ENCODE data around the gene UCMA.
"Not testable (repeated sequence)": the region's sequence is repeated elsewhere in the genome, so short reads cannot be mapped to it uniquely, and the experiment has no call there.

The UCMA gene, protein sequence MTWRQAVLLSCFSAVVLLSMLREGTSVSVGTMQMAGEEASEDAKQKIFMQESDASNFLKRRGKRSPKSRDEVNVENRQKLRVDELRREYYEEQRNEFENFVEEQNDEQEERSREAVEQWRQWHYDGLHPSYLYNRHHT

DNA sequence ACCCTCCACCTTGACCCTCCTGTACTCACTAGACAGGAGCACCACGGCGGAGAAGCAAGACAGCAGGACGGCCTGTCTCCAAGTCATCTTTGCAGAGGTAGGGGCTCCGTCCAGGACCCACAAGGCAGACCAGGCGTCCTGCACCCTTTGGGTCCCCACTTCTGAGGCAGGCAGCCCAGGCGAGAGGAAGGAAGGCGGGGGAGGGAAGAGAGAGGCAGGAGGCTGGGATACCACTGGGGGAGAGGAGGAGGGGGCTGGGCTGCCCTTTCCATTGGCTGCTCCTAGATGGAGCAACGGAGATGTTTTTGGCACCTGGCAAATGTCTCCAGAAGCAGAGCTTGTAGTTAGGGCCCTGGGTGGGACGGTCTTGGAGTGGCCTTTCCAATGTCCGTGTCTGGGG, at the start of gene UCMA:
Gene UCMA (minus strand): TSS at position 203 of the 400 bp plus-strand sequence. CDS start 116 bp downstream, at position 87.
- Histone ChIP-seq H2AFZ (ENCODE audit: low read depth, low read length) (no peak within 1 kb of the TSS), H3K4me1 (ENCODE audit: insufficient read depth, low read length) (no peaks in the 10 kb centered on the region), H3K36me3 (ENCODE audit: insufficient read depth, low read length) (no peaks in the 10 kb centered on the region), H4K20me1 (ENCODE audit: insufficient read depth, low read length) (no peaks in the 10 kb centered on the region), H3K9ac (ENCODE audit: low read depth, low read length) (no peak within 1 kb of the TSS), H3K4me2 (ENCODE audit: insufficient read depth, low read length) (no peak within 1 kb of the TSS), H3K4me3 (ENCODE audit: low read depth in 1 of 2, low read length in 2 of 2) (no peak within 1 kb of the TSS), H3K27ac (ENCODE audit: low read length) (no peak within 1 kb of the TSS), H3K9me3 (ENCODE audit: insufficient read depth, low read length, severe bottlenecking) (no peaks in the 10 kb centered on the region), H3K79me2 (ENCODE audit: insufficient read depth, low read length) (no peaks in the 10 kb centered on the region), H3K27me3 (ENCODE audit: insufficient read depth, low read length, poor library complexity) (no peaks in the 10 kb centered on the region)
- ATAC-seq (ENCODE audit: insufficient read depth, low read depth) (no peak), DNase-seq (no peak)
- TF ChIP-seq EZH2 (IDR thresholded peaks at IDR 0.05; ENCODE audit: borderline replicate concordance, low read depth, low read length, severe bottlenecking), result no peak
- TF ChIP-seq, protein P1, sequence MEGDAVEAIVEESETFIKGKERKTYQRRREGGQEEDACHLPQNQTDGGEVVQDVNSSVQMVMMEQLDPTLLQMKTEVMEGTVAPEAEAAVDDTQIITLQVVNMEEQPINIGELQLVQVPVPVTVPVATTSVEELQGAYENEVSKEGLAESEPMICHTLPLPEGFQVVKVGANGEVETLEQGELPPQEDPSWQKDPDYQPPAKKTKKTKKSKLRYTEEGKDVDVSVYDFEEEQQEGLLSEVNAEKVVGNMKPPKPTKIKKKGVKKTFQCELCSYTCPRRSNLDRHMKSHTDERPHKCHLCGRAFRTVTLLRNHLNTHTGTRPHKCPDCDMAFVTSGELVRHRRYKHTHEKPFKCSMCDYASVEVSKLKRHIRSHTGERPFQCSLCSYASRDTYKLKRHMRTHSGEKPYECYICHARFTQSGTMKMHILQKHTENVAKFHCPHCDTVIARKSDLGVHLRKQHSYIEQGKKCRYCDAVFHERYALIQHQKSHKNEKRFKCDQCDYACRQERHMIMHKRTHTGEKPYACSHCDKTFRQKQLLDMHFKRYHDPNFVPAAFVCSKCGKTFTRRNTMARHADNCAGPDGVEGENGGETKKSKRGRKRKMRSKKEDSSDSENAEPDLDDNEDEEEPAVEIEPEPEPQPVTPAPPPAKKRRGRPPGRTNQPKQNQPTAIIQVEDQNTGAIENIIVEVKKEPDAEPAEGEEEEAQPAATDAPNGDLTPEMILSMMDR (IDR thresholded peaks at IDR 0.05; ENCODE audit: borderline replicate concordance, extremely low read depth, low read length, poor library complexity, severe bottlenecking), result no peak

DNA sequence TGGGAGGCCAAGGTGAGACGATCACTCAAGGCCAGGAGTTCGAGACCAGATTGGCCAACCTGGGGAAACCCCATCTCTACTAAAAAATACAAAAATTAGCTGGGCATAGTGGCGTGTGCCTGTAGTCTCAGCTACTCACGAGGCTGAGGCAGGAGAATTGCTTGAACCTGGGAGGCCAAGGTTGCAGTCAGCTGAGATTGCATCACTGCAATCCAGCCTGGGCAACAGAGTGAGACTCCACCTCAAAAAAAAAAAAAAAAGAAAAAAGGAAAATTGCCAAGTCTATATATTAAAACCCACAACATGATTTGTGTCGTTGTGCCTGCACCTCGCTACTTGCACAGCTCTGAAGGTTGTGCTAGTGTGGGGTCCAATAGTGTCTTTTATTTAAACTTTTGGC, 48.2 kb upstream of the UCMA start:
- H3K9ac ChIP-seq (ENCODE audit: low read depth, low read length); ATAC-seq (ENCODE audit: insufficient read depth, low read depth); H3K4me3 ChIP-seq (ENCODE audit: low read depth in 1 of 2, low read length in 2 of 2); DNase-seq; H2AFZ ChIP-seq (ENCODE audit: low read depth, low read length); H3K27ac ChIP-seq (ENCODE audit: low read length); H3K27me3 ChIP-seq (ENCODE audit: insufficient read depth, low read length, poor library complexity); H3K79me2 ChIP-seq (ENCODE audit: insufficient read depth, low read length); H3K4me2 ChIP-seq (ENCODE audit: insufficient read depth, low read length); H4K20me1 ChIP-seq (ENCODE audit: insufficient read depth, low read length); H3K36me3 ChIP-seq (ENCODE audit: insufficient read depth, low read length); H3K4me1 ChIP-seq (ENCODE audit: insufficient read depth, low read length); H3K9me3 ChIP-seq (ENCODE audit: insufficient read depth, low read length, severe bottlenecking): not testable (repeated sequence)

DNA sequence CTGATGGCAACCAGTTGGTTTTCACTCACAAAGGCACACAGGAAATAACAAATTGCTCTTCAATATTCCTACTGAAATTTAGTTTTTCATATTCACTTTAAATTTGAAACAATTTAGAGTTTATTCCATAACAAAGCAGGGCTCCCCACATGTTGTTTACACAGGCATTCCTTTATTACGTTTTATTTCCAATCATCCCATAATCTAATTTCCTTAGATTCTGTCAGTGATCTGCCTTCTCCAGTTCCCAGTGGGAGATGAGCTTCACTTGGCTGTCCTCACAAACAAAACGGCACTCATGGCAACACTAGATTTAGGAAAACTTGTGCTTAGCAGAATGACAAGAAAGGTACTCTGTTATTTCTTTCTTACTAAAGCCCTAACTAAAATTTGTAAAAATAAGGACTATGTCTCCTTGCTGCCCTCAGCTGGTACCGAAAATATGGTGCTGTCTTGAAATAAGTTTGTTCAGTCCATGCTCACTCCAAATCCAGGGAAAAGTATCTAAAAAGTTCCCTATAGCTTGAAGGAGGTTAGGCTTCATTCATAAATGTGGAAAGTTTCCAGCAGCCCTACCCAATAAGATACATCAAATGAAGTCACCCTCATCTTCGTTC, 42.7 kb upstream of the UCMA start:
- Histone ChIP-seq H3K9ac (ENCODE audit: low read depth, low read length) (no peak overlapping the region), H3K4me2 (ENCODE audit: insufficient read depth, low read length) (no peak overlapping the region), H3K27me3 (ENCODE audit: insufficient read depth, low read length, poor library complexity) (no peaks in the 10 kb centered on the region), H3K79me2 (ENCODE audit: insufficient read depth, low read length) (no peaks in the 10 kb centered on the region), H3K4me3 (ENCODE audit: low read depth in 1 of 2, low read length in 2 of 2) (no peak overlapping the region), H3K4me1 (ENCODE audit: insufficient read depth, low read length) (no peaks in the 10 kb centered on the region), H3K9me3 (ENCODE audit: insufficient read depth, low read length, severe bottlenecking) (no peaks in the 10 kb centered on the region), H4K20me1 (ENCODE audit: insufficient read depth, low read length) (no peaks in the 10 kb centered on the region), H3K27ac (ENCODE audit: low read length) (no peak overlapping the region), H2AFZ (ENCODE audit: low read depth, low read length) (no peak overlapping the region), H3K36me3 (ENCODE audit: insufficient read depth, low read length) (no peaks in the 10 kb centered on the region)
- ATAC-seq (ENCODE audit: insufficient read depth, low read depth), result no peak
- no peak for DNase-seq
- TF ChIP-seq, protein P1 (IDR thresholded peaks at IDR 0.05; ENCODE audit: borderline replicate concordance, extremely low read depth, low read length, poor library complexity, severe bottlenecking), result no peak
- TF ChIP-seq EZH2 (IDR thresholded peaks at IDR 0.05; ENCODE audit: borderline replicate concordance, low read depth, low read length, severe bottlenecking), result no peak

DNA sequence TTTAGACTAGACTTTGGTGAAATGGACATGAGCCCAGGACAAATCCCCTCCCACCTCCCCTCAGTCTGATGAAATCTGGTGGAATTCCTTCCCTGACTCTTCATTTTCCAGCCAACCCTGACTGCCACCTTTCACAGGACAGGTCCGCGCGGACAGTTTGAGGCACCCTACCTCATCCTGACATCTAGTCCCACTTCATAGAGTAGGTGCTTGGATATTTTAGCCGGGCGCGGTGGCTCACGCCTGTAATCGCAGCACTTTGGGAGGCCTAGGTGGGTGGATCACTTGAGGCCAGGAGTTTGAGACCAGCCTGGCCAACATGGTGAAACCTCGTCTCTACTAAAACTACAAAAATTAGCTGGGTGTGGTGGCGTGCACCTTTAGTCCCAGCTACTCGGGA, 42.0 kb upstream of the UCMA start:
- not testable (repeated sequence) for H2AFZ ChIP-seq (ENCODE audit: low read depth, low read length); H4K20me1 ChIP-seq (ENCODE audit: insufficient read depth, low read length); H3K27me3 ChIP-seq (ENCODE audit: insufficient read depth, low read length, poor library complexity); H3K9me3 ChIP-seq (ENCODE audit: insufficient read depth, low read length, severe bottlenecking); H3K79me2 ChIP-seq (ENCODE audit: insufficient read depth, low read length); H3K36me3 ChIP-seq (ENCODE audit: insufficient read depth, low read length); DNase-seq; H3K4me1 ChIP-seq (ENCODE audit: insufficient read depth, low read length); H3K4me3 ChIP-seq (ENCODE audit: low read depth in 1 of 2, low read length in 2 of 2); H3K4me2 ChIP-seq (ENCODE audit: insufficient read depth, low read length); ATAC-seq (ENCODE audit: insufficient read depth, low read depth); H3K9ac ChIP-seq (ENCODE audit: low read depth, low read length); H3K27ac ChIP-seq (ENCODE audit: low read length)

Data from DND-41 (cell line).